B cell (primary cell): ENCODE results near the gene ETFBKMT. TPM values are rescaled to one million over a fixed set of nuclear protein-coding genes. Genes with fewer than 3 reads are reported as not detected.
A peak's percentile ranks its signal among the peaks of the same experiment; 100 is the strongest.

Source experiments
- ATAC-seq: fragments of 200-7000 bp; cut with Tn5 transposase; one replicate; pipeline ENCODE4 v1.10.0; 2021; ENCODE audit warnings: low read depth, mild to moderate bottlenecking, moderate number of reproducible peaks, moderate library complexity
- CTCF ChIA-PET: fragments of 350-600 bp; sonication (Branson Sonifier 250); formaldehyde crosslinking; loops from one replicate; lab custom pipeline; 2021; ENCODE audit warnings: antibody characterized with exemption, inconsistent platforms; lab: Charles Lee
- POLR2A ChIA-PET: fragments of 350-600 bp; sonication (Branson Sonifier 250); formaldehyde crosslinking; loops from one replicate; lab custom pipeline; 2021; ENCODE audit warnings: antibody characterized with exemption; lab: Charles Lee
- DNase-seq: peaks from one replicate; pipeline ENCODE4 v3.0.0; 2013
- H2AFZ ChIP-seq: 2 replicates; pipeline ENCODE4 v1.6.1; 2012; ENCODE audit warnings: mild to moderate bottlenecking, low read depth, low read length; ENCODE audit not compliant: insufficient read depth, poor library complexity, severe bottlenecking
- H3K27ac ChIP-seq, 2 donors: 1 replicate in 1 of 2; 2 replicates in 1 of 2; pipeline ENCODE4 v1.5.1; 2012 to 2013; ENCODE audit warnings: low read length in 2 of 2, mild to moderate bottlenecking in 2 of 2, moderate library complexity in 1 of 2
- H3K27me3 ChIP-seq, 4 experiments: fragments of 200-600 bp in 1 of 4; sonication (generic) in 1 of 4; replicated peaks in 1 of 4; 1 replicate in 2 of 4; 2 replicates in 2 of 4; pipeline versions ENCODE4 v1.6.1 to v1.7.0; 2013 to 2016; ENCODE audit warnings: low read length in 3 of 4, mild to moderate bottlenecking in 2 of 4, mixed read lengths in 1 of 4, moderate library complexity in 1 of 4; ENCODE audit not compliant: insufficient read depth in 4 of 4, control insufficient read depth in 3 of 4; ENCODE audit errors: control extremely low read depth in 1 of 4
- H3K36me3 ChIP-seq, 2 experiments: replicated peaks in 1 of 2; 1 replicate in 1 of 2; 2 replicates in 1 of 2; pipeline versions ENCODE4 v1.6.1 to v1.7.1; 2013; ENCODE audit warnings: low read length in 1 of 2; ENCODE audit not compliant: insufficient read depth in 2 of 2, control insufficient read depth in 1 of 2; ENCODE audit errors: control extremely low read depth in 1 of 2, extremely low read depth in 1 of 2
- H3K4me1 ChIP-seq, 2 donors: fragments of 200-600 bp in 1 of 2; sonication (generic) in 1 of 2; 1 replicate in 1 of 2; 2 replicates in 1 of 2; pipeline versions ENCODE4 v1.5.1 to v1.6.1; 2013 to 2017; ENCODE audit warnings: low read length in 2 of 2; ENCODE audit not compliant: control insufficient read depth in 2 of 2, insufficient read depth in 2 of 2
- H3K4me2 ChIP-seq: replicated peaks from 2 replicates; pipeline ENCODE3; 2012; ENCODE audit warnings: mild to moderate bottlenecking, low read depth, low read length; ENCODE audit not compliant: poor library complexity, severe bottlenecking
- H3K4me3 ChIP-seq, 5 experiments: fragments of 200-600 bp in 1 of 5; sonication (generic) in 1 of 5; 1 replicate in 3 of 5; 2 replicates in 2 of 5; pipeline versions ENCODE4 v1.5.1 to v1.7.0; 2011 to 2016; ENCODE audit warnings: low read length in 4 of 5, mild to moderate bottlenecking in 4 of 5, low read depth in 2 of 5, control low read depth in 1 of 5, moderate library complexity in 1 of 5; ENCODE audit not compliant: insufficient read depth in 1 of 5; ENCODE audit errors: control extremely low read depth in 1 of 5, extremely low read depth in 1 of 5
- H3K79me2 ChIP-seq: fragments of 200-600 bp; sonication (generic); one replicate; pipeline ENCODE4 v1.6.0; 2016; ENCODE audit warnings: low read length; ENCODE audit not compliant: control insufficient read depth, insufficient read depth
- H3K9ac ChIP-seq: fragments of 200-600 bp; sonication (generic); 2 replicates; pipeline ENCODE4 v1.6.1; 2017; ENCODE audit warnings: mild to moderate bottlenecking, low read length, moderate library complexity
- H3K9me3 ChIP-seq, 3 donors: one replicate each; pipeline versions ENCODE4 v1.6.1 to v1.7.1; 2013; ENCODE audit warnings: low read length in 2 of 3; ENCODE audit not compliant: control insufficient read depth in 2 of 3, insufficient read depth in 1 of 3; ENCODE audit errors: control extremely low read depth in 1 of 3
- H4K20me1 ChIP-seq: 2 replicates; pipeline ENCODE4 v1.6.0; 2012; ENCODE audit warnings: mild to moderate bottlenecking, low read length; ENCODE audit not compliant: insufficient read depth, control insufficient read depth, poor library complexity, severe bottlenecking
- H3K27ac Mint-ChIP-seq: one replicate; pipeline ENCODE4 v1.8.0; 2021; ENCODE audit warnings: mixed read lengths
- H3K27me3 Mint-ChIP-seq: one replicate; pipeline ENCODE4 v1.8.0; 2021; ENCODE audit warnings: mixed read lengths
- H3K4me1 Mint-ChIP-seq: one replicate; pipeline ENCODE4 v1.8.0; 2021; ENCODE audit warnings: mixed read lengths
- H3K4me3 Mint-ChIP-seq: one replicate; pipeline ENCODE4 v1.8.0; 2021; ENCODE audit warnings: mixed read lengths
- H3K9me3 Mint-ChIP-seq: one replicate; pipeline ENCODE4 v1.8.0; 2022; ENCODE audit warnings: mixed read lengths; ENCODE audit not compliant: insufficient read depth
- CTCF ChIP-seq: fragments of 200-600 bp; IDR thresholded peaks from one replicate; pipeline ENCODE4 v1.8.0; 2022; ENCODE audit warnings: antibody characterized with exemption, mild to moderate bottlenecking
- EZH2 ChIP-seq: IDR thresholded peaks from 2 replicates; pipeline ENCODE4 v1.6.1; 2012; ENCODE audit warnings: borderline replicate concordance, low read depth, mild to moderate bottlenecking, moderate library complexity, low read length; ENCODE audit not compliant: insufficient read depth, poor library complexity, severe bottlenecking
- WGBS: methylation state at CpG from one replicate; pipeline ENCODE4 v1.1.5; 2013; ENCODE audit warnings: missing lambda C conversion rate; ENCODE audit not compliant: insufficient coverage; 5-methylcytosine and 5-hydroxymethylcytosine counted together
- intact Hi-C: fragments of 100-400 bp; cut with micrococcal nuclease; formaldehyde crosslinking; loops from one replicate; pipeline ENCODE4 v1.10.0; 2022
- polyA plus RNA-seq: library from polyadenylated mRNA; depleted of rRNA; stranded (reverse); fragments of >200 nt; gene quantifications from 2 replicates; pipeline ENCODE4 v1.2.3, GENCODE V29; 2012
- total RNA-seq, 2 donors: library from RNA; stranded (reverse); fragments of 120-200 nt in 1 of 2; gene quantifications; 1 replicate in 1 of 2; 2 replicates in 1 of 2; pipeline versions ENCODE4 v1.2.3 to v1.2.4, GENCODE V29; 2013 to 2022

Gene ETFBKMT
- total and polyA plus RNA-seq, 2 donors (not counting 1 experiment from before 2014, with no cell fraction given): 0.58 to 2.4 TPM

- Histone ChIP-seq H3K4me1 (peaks cover 25 to 32% of the 10 kb centered on the region in 2 donors), H3K79me2 (no peaks in the 10 kb centered on the region), H3K9me3 (peaks cover 0 to 10% (median 0%) of the 10 kb centered on the region in 3 donors), H3K9ac (peak overlapping the region; percentile 94), H3K4me2 (peak overlapping the region; percentile 90), H3K36me3 (no peaks in the 10 kb centered on the region), H3K4me3 (peak overlapping the region; percentile 63 to 94 (median 86)), H4K20me1 (no peaks in the 10 kb centered on the region), H3K27me3 (no peaks in the 10 kb centered on the region), H3K27ac (peak overlapping the region; percentile 93 to 97), H2AFZ (peak overlapping the region; percentile 95)
- peak overlapping the region; percentile 93 for H3K4me3 Mint-ChIP-seq
- intact Hi-C loops: loop anchor here (1.0 to 10.0 kb wide), 14 partner anchors 22 to 1099 kb away; partner anchors contain the start of genes AMN1, CAPRIN2, DNM1L and RESF1
- POLR2A ChIA-PET: interaction anchor here (0.6 to 1.7 kb wide), 7 partner anchors 24 to 711 kb away, joined by 3 to 15 read pairs (median 6); partner anchors contain the start of gene RESF1
- TF ChIP-seq CTCF (no peak), EZH2 (no peak)
- peak overlapping the region; percentile 95 for H3K27ac Mint-ChIP-seq
- CTCF ChIA-PET: interaction anchor here (0.7 to 2.2 kb wide), 10 partner anchors 23 to 1097 kb away, joined by 3 to 6 read pairs (median 4); partner anchors contain the start of gene YARS2
- H3K4me1 Mint-ChIP-seq: peaks cover 29% of the 10 kb centered on the region
- DNase-seq: no peak
- peaks cover 2% of the 10 kb centered on the region for H3K9me3 Mint-ChIP-seq
- ATAC-seq: peak; percentile 2
- no peaks in the 10 kb centered on the region for H3K27me3 Mint-ChIP-seq
- WGBS: 67% methylated on average over 3 of the region's 11 CpGs
These were observed 909 bp upstream of the ETFBKMT start for GRCh38 chr12:31658471-31659086.
